Sigmoid colon (tissue), 7 donors: ENCODE data around the gene UBAP1L. TPM values are rescaled to one million over a fixed set of nuclear protein-coding genes. Genes with fewer than 3 reads are reported as not detected.
"Not testable (repeated sequence)": the region's sequence is repeated elsewhere in the genome, so short reads cannot be mapped to it uniquely, and the experiment has no call there.

Experiments
- DNase-seq: peaks from one replicate; pipeline ENCODE4 v3.0.0-alpha.2; 2019
- H3K27ac ChIP-seq, 4 donors: fragments of 200-600 bp; sonication (generic); one replicate each; pipeline ENCODE4 v1.5.1; 2016 to 2019; ENCODE audit warnings: mild to moderate bottlenecking in 1 of 4
- H3K27me3 ChIP-seq, 3 donors: fragments of 200-600 bp; sonication (generic); one replicate each; pipeline ENCODE4 v1.5.1; 2019; ENCODE audit warnings: mild to moderate bottlenecking in 1 of 3
- H3K36me3 ChIP-seq, 4 donors: fragments of 200-600 bp; sonication (generic); one replicate each; pipeline ENCODE4 v1.5.1; 2016 to 2019
- H3K4me1 ChIP-seq, 4 donors: fragments of 200-600 bp; sonication (generic); one replicate each; pipeline ENCODE4 v1.5.1; 2017 to 2019
- H3K4me3 ChIP-seq, 4 donors: fragments of 200-600 bp; sonication (generic); one replicate each; pipeline ENCODE4 v1.5.1; 2017 to 2019; ENCODE audit warnings: mild to moderate bottlenecking in 2 of 4, moderate library complexity in 1 of 4
- H3K9me3 ChIP-seq, 4 donors: fragments of 200-600 bp in 3 of 4; sonication (generic) in 3 of 4; one replicate each; pipeline versions ENCODE4 v1.5.1 to v1.6.1; 2013 to 2019
- EP300 ChIP-seq, 4 donors: sonication (generic); formaldehyde crosslinking; IDR thresholded peaks; one replicate each; pipeline ENCODE4 v1.6.1; 2017; ENCODE audit warnings: antibody characterized with exemption in 4 of 4
- POLR2A ChIP-seq, 2 donors: fragments of 450-650 bp; IDR thresholded peaks; one replicate each; pipeline ENCODE4 v1.6.1; 2016; ENCODE audit warnings: antibody characterized with exemption in 2 of 2, mild to moderate bottlenecking in 2 of 2, moderate library complexity in 2 of 2
- POLR2AphosphoS5 ChIP-seq, 4 donors: sonication (generic); formaldehyde crosslinking; IDR thresholded peaks; one replicate each; pipeline ENCODE4 v1.6.1; 2017; ENCODE audit warnings: antibody characterized with exemption in 4 of 4
- WGBS, 2 donors: extraction: QIAGEN DNeasy Blood & Tissue Kit; methylation state at CpG; one replicate each; pipeline ENCODE4 v1.1.7; 2013; 5-methylcytosine and 5-hydroxymethylcytosine counted together
- intact Hi-C: fragments of 100-400 bp; cut with DNase I; formaldehyde crosslinking; loops from one replicate; pipeline ENCODE4 v1.15.1; 2023
- polyA plus RNA-seq, 3 donors: library from polyadenylated mRNA; stranded (reverse); fragments of 200-250 nt; gene quantifications; one replicate each; pipeline ENCODE4 v1.2.3, GENCODE V29; 2013
- total RNA-seq, 4 donors: library from RNA; depleted of rRNA; stranded (reverse); fragments of >200 nt; gene quantifications; one replicate each; pipeline ENCODE4 v1.1.0, GENCODE V29; 2016
- TF ChIP-seq, protein P1 (sequence below), 4 experiments: fragments of 450-650 bp in 3 of 4; fragments of 200-600 bp in 1 of 4; IDR thresholded peaks; one replicate each; pipeline ENCODE4 v1.5.1; 2016 to 2019; ENCODE audit warnings: antibody characterized with exemption in 4 of 4, mild to moderate bottlenecking in 3 of 4, moderate library complexity in 2 of 4
- donor health status: healthy with polysubstance abuse.
- donor health status: Bipolar disorder and iron deficiency.
- donor health status: healthy.

The UBAP1L gene
- total and polyA plus RNA-seq, 7 donors, result 0.23 to 5.7 (median 4.0) TPM; not detected in 1

GRCh38 chr15:65147902-65148301 lies 32.9 kb upstream of the UBAP1L start:
- peaks cover 4 to 58% (median 26%) of the 10 kb centered on the region in 4 donors for H3K36me3 ChIP-seq
- 83 to 85% methylated on average over 3 of the region's 3 CpGs for WGBS, 2 donors
- no peaks in the 10 kb centered on the region for H3K4me1 ChIP-seq
- no peak overlapping the region for H3K4me3 ChIP-seq
- H3K27me3 ChIP-seq, result no peaks in the 10 kb centered on the region
- TF ChIP-seq POLR2A (IDR thresholded peaks at IDR 0.05) (no peak), EP300 (IDR thresholded peaks at IDR 0.05) (no peak), POLR2AphosphoS5 (IDR thresholded peaks at IDR 0.05) (no peak)
- TF ChIP-seq, protein P1, sequence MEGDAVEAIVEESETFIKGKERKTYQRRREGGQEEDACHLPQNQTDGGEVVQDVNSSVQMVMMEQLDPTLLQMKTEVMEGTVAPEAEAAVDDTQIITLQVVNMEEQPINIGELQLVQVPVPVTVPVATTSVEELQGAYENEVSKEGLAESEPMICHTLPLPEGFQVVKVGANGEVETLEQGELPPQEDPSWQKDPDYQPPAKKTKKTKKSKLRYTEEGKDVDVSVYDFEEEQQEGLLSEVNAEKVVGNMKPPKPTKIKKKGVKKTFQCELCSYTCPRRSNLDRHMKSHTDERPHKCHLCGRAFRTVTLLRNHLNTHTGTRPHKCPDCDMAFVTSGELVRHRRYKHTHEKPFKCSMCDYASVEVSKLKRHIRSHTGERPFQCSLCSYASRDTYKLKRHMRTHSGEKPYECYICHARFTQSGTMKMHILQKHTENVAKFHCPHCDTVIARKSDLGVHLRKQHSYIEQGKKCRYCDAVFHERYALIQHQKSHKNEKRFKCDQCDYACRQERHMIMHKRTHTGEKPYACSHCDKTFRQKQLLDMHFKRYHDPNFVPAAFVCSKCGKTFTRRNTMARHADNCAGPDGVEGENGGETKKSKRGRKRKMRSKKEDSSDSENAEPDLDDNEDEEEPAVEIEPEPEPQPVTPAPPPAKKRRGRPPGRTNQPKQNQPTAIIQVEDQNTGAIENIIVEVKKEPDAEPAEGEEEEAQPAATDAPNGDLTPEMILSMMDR (IDR thresholded peaks at IDR 0.05), result no peak
- intact Hi-C loops, result no loop called here
- H3K27ac ChIP-seq, result no peak overlapping the region
- no peaks in the 10 kb centered on the region for H3K9me3 ChIP-seq
- DNase-seq, result no peak

DNA sequence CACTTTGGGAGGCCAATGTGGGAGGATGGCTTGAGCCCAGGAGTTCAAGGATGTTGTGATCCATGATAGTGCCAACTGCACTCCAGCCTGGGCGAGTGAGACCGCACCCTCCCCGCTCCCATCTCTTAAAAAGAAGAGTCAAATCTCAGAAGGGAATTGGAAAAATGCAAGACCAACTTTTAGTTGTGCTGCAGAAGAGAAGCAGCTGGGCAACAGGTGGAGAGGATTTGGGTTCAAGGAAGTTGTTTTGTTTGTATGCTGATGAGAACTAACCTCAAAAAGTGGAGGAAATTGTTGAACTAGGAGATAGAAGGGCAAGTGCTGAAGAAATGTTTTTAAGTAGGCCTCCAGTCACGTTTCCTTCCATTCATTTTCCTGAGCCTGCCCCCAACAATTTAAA lies 31.4 kb upstream of the UBAP1L start:
- Histone ChIP-seq H3K27ac (no peak overlapping the region), H3K36me3 (peaks cover 4 to 43% (median 14%) of the 10 kb centered on the region in 4 donors), H3K9me3 (no peaks in the 10 kb centered on the region), H3K4me3 (no peak overlapping the region), H3K4me1 (no peaks in the 10 kb centered on the region), H3K27me3 (no peaks in the 10 kb centered on the region)
- intact Hi-C loops, result no loop called here
- no peak for DNase-seq
- TF ChIP-seq POLR2A (IDR thresholded peaks at IDR 0.05) (no peak), POLR2AphosphoS5 (IDR thresholded peaks at IDR 0.05) (no peak), EP300 (IDR thresholded peaks at IDR 0.05) (no peak)
- TF ChIP-seq, protein P1 (IDR thresholded peaks at IDR 0.05), result no peak
- WGBS, 2 donors, result 84 to 85% methylated on average over 4 of the region's 4 CpGs

GRCh38 chr15:65138631-65139030 lies 23.6 kb upstream of the UBAP1L start:
- intact Hi-C loops, H3K36me3 ChIP-seq, H3K9me3 ChIP-seq, H3K27ac ChIP-seq, H3K4me3 ChIP-seq, H3K27me3 ChIP-seq, DNase-seq, H3K4me1 ChIP-seq: not testable (repeated sequence)
- WGBS, 2 donors, result 93 to 96% methylated on average over 6 of the region's 6 CpGs

DNA sequence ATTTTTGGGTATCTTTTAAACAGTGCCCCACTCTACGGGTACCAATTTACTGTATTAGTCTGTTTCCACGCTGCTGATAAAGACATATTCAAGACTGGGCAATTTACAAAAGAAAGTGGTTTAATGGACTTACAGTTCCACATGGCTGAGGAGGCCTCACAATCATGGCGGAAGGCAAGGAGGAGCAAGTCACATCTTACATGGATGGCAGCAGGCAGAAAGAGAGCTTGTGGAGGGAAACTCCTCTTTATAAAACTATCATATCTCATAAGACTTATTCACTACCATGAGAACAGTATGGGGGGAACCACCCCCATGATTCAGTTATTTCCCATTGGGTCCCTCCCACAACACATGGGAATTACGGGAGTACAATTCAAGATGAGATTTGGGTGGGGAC lies 22.9 kb upstream of the UBAP1L start:
- H3K36me3 ChIP-seq, H3K27ac ChIP-seq, DNase-seq, H3K27me3 ChIP-seq, H3K4me1 ChIP-seq, H3K4me3 ChIP-seq, intact Hi-C loops, H3K9me3 ChIP-seq: not testable (repeated sequence)
- 94 to 98% methylated on average over 4 of the region's 4 CpGs for WGBS, 2 donors

DNA sequence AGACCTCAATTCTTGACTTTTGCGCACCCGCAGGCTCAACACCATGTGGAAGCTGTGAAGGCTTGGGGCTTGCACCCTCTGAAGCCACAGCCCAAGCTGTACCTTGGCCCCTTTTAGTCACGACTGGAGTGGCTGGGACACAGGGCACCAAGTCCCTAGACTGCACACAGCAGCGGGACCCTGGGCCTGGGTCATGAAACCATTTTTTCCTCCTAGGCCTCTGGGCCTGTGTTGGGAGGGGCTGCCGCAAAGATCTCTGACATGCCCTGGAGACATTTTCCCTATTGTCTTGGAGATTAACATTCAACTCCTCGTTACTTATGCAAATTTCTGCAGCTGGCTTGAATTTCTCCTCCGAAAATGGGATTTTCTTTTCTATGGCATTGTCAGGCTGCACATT lies 22.1 kb upstream of the UBAP1L start:
- not testable (repeated sequence) for H3K4me3 ChIP-seq, DNase-seq
- 95 to 96% methylated on average over 7 of the region's 7 CpGs for WGBS, 2 donors

GRCh38 chr15:65134538-65134937 lies 19.5 kb upstream of the UBAP1L start:
- H3K4me1 ChIP-seq, result peaks cover 0 to 32% (median 30%) of the 10 kb centered on the region in 4 donors
- H3K27me3 ChIP-seq, result no peaks in the 10 kb centered on the region
- no peak for DNase-seq
- no peaks in the 10 kb centered on the region for H3K9me3 ChIP-seq
- 90 to 95% methylated on average over 8 of the region's 8 CpGs for WGBS, 2 donors
- H3K4me3 ChIP-seq, result peak overlapping the region in 1 of 4 donors; percentile 86
- no peak for TF ChIP-seq EP300 (IDR thresholded peaks at IDR 0.05)
- TF ChIP-seq, protein P1 (IDR thresholded peaks at IDR 0.05), result no peak
- TF ChIP-seq POLR2A (IDR thresholded peaks at IDR 0.05), result no peak
- TF ChIP-seq POLR2AphosphoS5 (IDR thresholded peaks at IDR 0.05), result no peak
- H3K27ac ChIP-seq, result no peak overlapping the region
- peaks cover 0 to 6% (median 0%) of the 10 kb centered on the region in 4 donors for H3K36me3 ChIP-seq
- intact Hi-C loops, result no loop called here

More for the DNA sequence above, 22.1 kb upstream of the UBAP1L start:
- H3K4me1 ChIP-seq, result peaks cover 0 to 16% (median 13%) of the 10 kb centered on the region in 4 donors
- H3K27me3 ChIP-seq, H3K27ac ChIP-seq, H3K36me3 ChIP-seq, H3K9me3 ChIP-seq, intact Hi-C loops: not testable (repeated sequence)
